NCI-H2227 treated with DMSO at 0.1 percent for 48 hours (cell line): Measurements from ENCODE around the gene GAK.

ENCODE experiments used
- DNase-seq: peaks from one replicate; lab custom pipeline; 2025; lab: John Stamatoyannopoulos, UW

Gene GAK

GRCh38 chr4:829761-830600 lies 102.1 kb downstream of the GAK start:
- DNase-seq = no peak

GRCh38 chr4:829291-829690 lies 102.8 kb downstream of the GAK start:
- DNase-seq = no peak

- no peak for DNase-seq
Observed at GRCh38 chr4:828641-829271, 103.4 kb downstream of the GAK start.

- no peak for DNase-seq
Observed at GRCh38 chr4:827209-828081, 104.7 kb downstream of the GAK start.

GRCh38 chr4:826508-827208 lies 105.5 kb downstream of the GAK start:
- DNase-seq = no peak

- no peak for DNase-seq
Observed at GRCh38 chr4:825971-826330, 106.2 kb downstream of the GAK start, which contains the start of gene CPLX1. TSS of gene CPLX1 (minus strand) at chr4:826129. CDS start at chr4:824522, 1,607 bp downstream.

GRCh38 chr4:825063-825970 lies 106.8 kb downstream of the GAK start:
- DNase-seq = no peak

GRCh38 chr4:824461-825062 lies 107.6 kb downstream of the GAK start:
- no peak for DNase-seq

GRCh38 chr4:823761-824460 lies 108.2 kb downstream of the GAK start:
- no peak for DNase-seq

GRCh38 chr4:823176-823760 lies 108.8 kb downstream of the GAK start:
- no peak for DNase-seq

- no peak for DNase-seq
Observed at GRCh38 chr4:822361-823175, 109.5 kb downstream of the GAK start.

GRCh38 chr4:821631-822030 lies 110.5 kb downstream of the GAK start:
- no peak for DNase-seq

- no peak for DNase-seq
Observed at GRCh38 chr4:821181-821591, 110.9 kb downstream of the GAK start.

- DNase-seq = no peak
Observed at GRCh38 chr4:820230-821172, 111.6 kb downstream of the GAK start.

- no peak for DNase-seq
Observed at GRCh38 chr4:819401-820229, 112.5 kb downstream of the GAK start.

GRCh38 chr4:818106-818921 lies 113.8 kb downstream of the GAK start:
- no peak for DNase-seq
